Ureter (tissue), 1 donor: Measurements from ENCODE around the gene CCDC188. TPM values are rescaled to one million over a fixed set of nuclear protein-coding genes. Genes with fewer than 3 reads are reported as not detected.

Experiments
- DNase-seq: peaks from one replicate; pipeline ENCODE4 v3.0.0-alpha.2; 2020; ENCODE audit warnings: low spot score
- total RNA-seq: library from RNA; stranded (reverse); gene quantifications from one replicate; pipeline ENCODE4 v1.2.4, GENCODE V29; 2023
- donor health status: DM: yes; HTN: yes; CAD: no.

CCDC188 gene
- total RNA-seq, 1 donor from 2014 or later, result 2.6 TPM

- no peak for DNase-seq
These were observed 1.3 kb downstream of the CCDC188 start for GRCh38 chr22:20149257-20150250.

- DNase-seq, result no peak
These were observed 2.4 kb downstream of the CCDC188 start for GRCh38 chr22:20148414-20148813.

- no peak for DNase-seq
These were observed 3.4 kb downstream of the CCDC188 start for GRCh38 chr22:20147237-20147988.

GRCh38 chr22:20146777-20147176 lies 4.1 kb downstream of the CCDC188 start:
- DNase-seq, result no peak

GRCh38 chr22:20145832-20146223 lies 5.0 kb downstream of the CCDC188 start:
- DNase-seq, result no peak

- DNase-seq, result no peak
These were observed 5.5 kb downstream of the CCDC188 start for GRCh38 chr22:20145206-20145831.

GRCh38 chr22:20143883-20144665 lies 6.8 kb downstream of the CCDC188 start:
- no peak for DNase-seq

GRCh38 chr22:20142711-20143621 lies 7.9 kb downstream of the CCDC188 start:
- DNase-seq, result no peak

- DNase-seq, result no peak
These were observed 9.4 kb downstream of the CCDC188 start for GRCh38 chr22:20141186-20142077.

GRCh38 chr22:20140521-20140964 lies 10.3 kb downstream of the CCDC188 start:
- no peak for DNase-seq

GRCh38 chr22:20140107-20140445 lies 10.8 kb downstream of the CCDC188 start:
- no peak for DNase-seq

GRCh38 chr22:20139391-20140106 lies 11.3 kb downstream of the CCDC188 start:
- DNase-seq, result no peak

GRCh38 chr22:20138868-20139267 lies 12.0 kb downstream of the CCDC188 start:
- no peak for DNase-seq

GRCh38 chr22:20138417-20138738 lies 12.5 kb downstream of the CCDC188 start:
- DNase-seq, result no peak

GRCh38 chr22:20137671-20138416 lies 13.0 kb downstream of the CCDC188 start:
- DNase-seq, result no peak

- DNase-seq, result no peak
These were observed 13.7 kb downstream of the CCDC188 start for GRCh38 chr22:20137113-20137512.

- DNase-seq, result no peak
These were observed 14.3 kb downstream of the CCDC188 start for GRCh38 chr22:20136603-20136873.
